ENCODE results near the gene CYP26B1. TPM values are rescaled to one million over a fixed set of nuclear protein-coding genes. Genes with fewer than 3 reads are reported as not detected.

The CYP26B1 gene
- total RNA-seq, 3 donors from 2014 or later: 0.16 TPM; not detected in 2

DNA sequence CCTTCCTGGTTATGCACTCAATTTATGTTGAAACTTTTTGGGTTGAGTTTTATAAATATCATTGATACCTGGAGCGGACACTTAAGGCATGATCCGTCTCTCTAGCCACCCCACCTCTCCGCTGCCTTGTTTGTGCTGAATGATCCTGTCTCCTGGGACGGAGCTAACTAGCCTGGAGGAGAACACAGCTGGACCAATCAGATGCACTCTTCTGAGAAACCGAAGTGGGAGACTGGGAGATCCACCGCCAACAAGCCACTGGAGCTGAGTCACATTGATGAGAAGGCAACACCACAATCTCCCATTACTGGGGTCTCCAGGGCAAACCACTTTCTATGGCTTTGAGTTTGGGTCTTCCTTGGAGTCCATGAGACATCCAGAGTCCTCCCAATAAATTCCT, 29.3 kb downstream of the CYP26B1 start:
- Mint-ChIP-seq H3K4me1 (ENCODE audit: low read depth) (no peaks in the 10 kb centered on the region), H3K27me3 (ENCODE audit: low read depth) (peaks cover 13% of the 10 kb centered on the region), H3K36me3 (ENCODE audit: insufficient read depth) (no peaks in the 10 kb centered on the region), H3K4me3 (no peak overlapping the region), H3K9me3 (peaks cover 11% of the 10 kb centered on the region)
- no peak for DNase-seq
- ATAC-seq: no peak

DNA sequence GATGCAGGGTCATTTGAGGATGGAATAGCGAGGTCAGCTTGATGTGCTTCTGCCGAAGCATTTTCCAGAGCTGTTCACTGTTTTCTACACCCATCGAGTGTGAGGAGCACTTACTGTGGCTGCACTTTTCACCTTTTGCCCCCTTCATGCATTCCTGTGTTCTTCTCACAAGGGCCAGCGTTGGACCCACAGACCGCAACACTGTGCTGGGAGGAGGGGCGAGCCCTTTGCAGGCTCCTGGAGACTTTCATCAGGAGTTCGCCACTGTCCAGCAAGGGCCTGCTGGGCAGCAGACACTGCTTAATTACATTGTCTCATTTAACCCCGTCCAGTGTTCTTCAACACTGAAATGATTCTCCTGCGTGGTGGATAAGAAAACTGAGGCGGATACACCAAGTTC, 29.9 kb downstream of the CYP26B1 start:
- peaks cover 11% of the 10 kb centered on the region for H3K9me3 Mint-ChIP-seq
- no peak for ATAC-seq
- no peaks in the 10 kb centered on the region for H3K36me3 Mint-ChIP-seq (ENCODE audit: insufficient read depth)
- peaks cover 13% of the 10 kb centered on the region for H3K27me3 Mint-ChIP-seq (ENCODE audit: low read depth)
- H3K4me3 Mint-ChIP-seq: no peak overlapping the region
- H3K4me1 Mint-ChIP-seq (ENCODE audit: low read depth): no peaks in the 10 kb centered on the region
- no peak for DNase-seq

DNA sequence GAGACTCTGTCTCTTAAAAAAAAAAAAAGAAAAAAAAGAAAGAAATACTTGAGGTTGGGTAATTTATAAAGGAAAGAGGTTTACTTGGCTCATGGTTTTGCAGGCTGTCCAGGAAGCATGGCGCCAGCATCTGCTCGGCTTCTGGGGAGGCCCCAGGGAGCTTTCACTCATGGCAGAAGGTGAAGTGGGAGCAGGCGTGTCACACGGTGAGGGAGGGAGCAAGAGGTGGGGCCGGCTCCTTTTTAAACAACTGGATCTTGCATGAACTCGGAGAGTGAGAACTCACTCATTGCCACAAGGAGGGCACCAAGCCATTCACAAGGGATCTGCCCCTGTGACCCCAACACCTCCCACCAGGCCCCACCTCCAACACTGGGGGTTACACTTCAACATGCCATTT, 30.6 kb downstream of the CYP26B1 start:
- Mint-ChIP-seq H3K9me3 (peaks cover 6% of the 10 kb centered on the region), H3K36me3 (ENCODE audit: insufficient read depth) (no peaks in the 10 kb centered on the region), H3K27me3 (ENCODE audit: low read depth) (peaks cover 13% of the 10 kb centered on the region), H3K4me1 (ENCODE audit: low read depth) (no peaks in the 10 kb centered on the region), H3K4me3 (no peak overlapping the region)
- DNase-seq: no peak
- no peak for ATAC-seq

DNA sequence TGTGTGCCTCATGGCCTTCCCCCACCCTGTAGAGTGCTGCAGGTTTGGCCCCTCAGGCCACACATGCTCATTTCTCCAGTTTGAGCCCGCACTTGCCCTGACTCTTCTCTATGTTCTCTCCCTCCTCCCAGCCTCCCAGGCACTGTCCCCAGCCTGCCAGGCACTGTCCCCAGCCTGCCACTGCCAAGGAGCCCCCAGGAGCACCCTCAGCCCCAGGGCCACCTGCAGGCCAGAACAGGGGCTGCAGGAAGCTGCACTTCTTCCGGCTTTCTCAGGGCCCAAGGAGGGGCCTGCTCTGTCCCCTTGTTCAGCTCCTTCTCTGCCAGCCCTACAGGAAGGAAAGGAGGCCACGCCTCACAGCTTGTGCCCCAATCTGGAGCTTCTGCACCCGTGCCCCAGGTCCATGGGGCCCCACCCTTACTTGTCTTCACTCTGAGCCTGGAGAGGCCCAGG, 31.6 kb downstream of the CYP26B1 start:
- Mint-ChIP-seq H3K4me3 (no peak overlapping the region), H3K4me1 (ENCODE audit: low read depth) (no peaks in the 10 kb centered on the region), H3K27me3 (ENCODE audit: low read depth) (peaks cover 6% of the 10 kb centered on the region), H3K36me3 (ENCODE audit: insufficient read depth) (no peaks in the 10 kb centered on the region), H3K9me3 (no peaks in the 10 kb centered on the region)
- ATAC-seq (peak in 1 of 2 donors; percentile 27), DNase-seq (no peak)

DNA sequence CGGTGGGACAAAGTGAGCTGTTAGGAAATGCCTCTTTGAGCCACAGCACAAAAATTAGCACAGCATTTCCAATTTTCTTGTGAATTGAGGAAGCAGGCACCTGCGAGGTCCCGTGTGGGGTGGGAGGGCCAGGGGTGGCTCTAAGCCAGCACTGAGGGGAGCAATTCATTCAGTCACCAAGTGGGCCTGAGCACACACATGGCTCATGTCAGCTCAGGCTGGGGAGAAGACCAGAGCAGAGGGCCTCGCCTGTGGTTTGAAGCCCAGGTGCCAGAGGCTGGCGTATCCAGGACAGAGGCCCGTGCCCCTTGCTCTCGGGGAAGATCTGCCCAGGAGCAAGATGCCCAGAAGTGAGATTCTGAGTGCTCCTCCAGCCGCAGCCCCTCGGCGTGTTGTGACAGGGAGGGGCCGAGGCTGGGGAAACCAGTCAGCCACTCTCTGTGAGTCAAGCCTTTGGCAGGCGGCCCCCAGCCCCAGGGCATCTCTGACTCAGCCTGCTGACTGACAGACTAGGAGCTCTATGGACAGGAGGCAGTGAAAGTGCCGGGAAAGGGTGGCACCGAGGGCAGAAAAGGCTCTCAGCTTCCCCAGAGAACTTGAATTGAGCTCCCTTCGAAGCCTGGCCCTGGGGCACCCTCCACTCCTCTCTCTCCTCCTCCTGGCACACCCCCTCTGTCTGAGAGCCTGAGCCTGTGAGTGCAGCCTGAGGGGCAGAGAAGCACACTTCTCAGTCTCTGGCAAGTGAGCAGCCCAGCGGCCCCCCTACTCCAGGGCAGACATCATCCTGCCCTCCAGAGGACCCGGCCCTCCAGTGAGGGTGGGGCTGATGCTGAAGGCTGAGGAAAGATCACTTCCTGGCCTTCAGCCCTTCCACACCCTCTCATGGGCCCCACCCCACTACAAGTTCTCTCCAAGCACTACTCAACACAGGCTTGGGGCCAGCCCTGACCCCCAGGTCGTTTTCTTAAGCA, 32.3 kb downstream of the CYP26B1 start:
- Mint-ChIP-seq H3K27me3 (ENCODE audit: low read depth) (peaks cover 6% of the 10 kb centered on the region), H3K4me1 (ENCODE audit: low read depth) (no peaks in the 10 kb centered on the region)

DNA sequence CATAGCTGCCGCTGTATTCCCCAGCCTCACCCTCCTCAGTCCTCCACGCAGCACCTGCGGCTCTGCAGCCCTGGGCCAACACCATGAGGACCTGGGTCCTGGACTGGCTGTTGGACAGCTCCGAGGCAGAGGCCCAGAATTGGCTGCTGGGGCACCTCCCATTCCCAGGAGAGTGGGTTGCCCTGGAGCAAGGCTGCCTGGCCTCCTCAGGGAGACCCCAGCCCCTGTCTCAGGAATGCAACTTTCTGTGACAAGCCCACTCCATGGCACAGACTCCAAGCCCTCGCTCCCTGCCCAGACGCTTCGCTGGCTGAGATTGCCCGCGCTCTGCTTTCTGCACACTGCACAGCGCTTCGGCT, 33.0 kb downstream of the CYP26B1 start:
- Mint-ChIP-seq H3K9me3 (no peaks in the 10 kb centered on the region), H3K4me1 (ENCODE audit: low read depth) (no peaks in the 10 kb centered on the region)

More for the DNA sequence above, 32.3 kb downstream of the CYP26B1 start:
- Mint-ChIP-seq H3K9me3 (no peaks in the 10 kb centered on the region), H3K36me3 (ENCODE audit: insufficient read depth) (no peaks in the 10 kb centered on the region), H3K4me3 (no peak overlapping the region)
- no peak for DNase-seq
- ATAC-seq: no peak

DNA sequence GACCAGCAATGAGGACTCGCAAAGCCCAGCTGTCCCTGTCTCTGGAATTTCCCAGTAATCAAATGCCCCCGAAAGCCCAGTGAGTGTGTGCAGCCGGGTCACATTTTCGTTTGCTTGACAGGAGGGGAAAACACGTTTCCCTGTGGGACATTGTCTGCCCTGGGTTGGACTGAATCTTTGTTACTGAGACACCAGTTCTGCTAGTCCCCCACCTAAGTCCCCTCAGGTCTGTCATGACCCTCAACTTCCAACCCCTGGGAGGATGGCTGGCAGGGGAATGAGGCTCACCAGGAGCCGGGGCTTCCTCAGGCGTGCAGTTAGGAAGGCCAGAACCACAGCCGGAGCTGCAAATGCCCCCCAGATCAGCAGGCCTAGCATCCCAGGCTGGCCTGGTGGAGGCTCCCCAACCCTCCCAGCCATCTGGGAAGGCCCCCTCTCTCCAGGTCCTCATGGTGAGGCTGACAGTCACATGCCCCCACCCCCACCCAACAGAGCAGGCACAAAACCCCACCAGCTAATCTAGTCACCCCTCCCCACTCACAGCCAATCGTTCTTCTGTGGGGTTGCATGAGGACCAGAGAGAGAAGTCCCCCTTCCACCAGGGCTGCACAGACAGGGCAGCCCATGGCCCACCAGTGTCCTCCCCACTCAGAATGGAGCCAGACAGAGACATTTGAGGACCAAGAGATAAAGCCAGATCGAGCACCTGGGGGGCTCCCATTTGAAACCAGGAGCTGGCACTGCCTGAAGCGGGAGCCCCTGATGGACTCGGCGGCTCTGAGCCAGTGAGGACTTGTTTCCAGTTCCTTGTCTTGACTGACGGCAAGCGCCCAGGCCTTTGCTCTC, 33.6 kb downstream of the CYP26B1 start:
- peaks cover 6% of the 10 kb centered on the region for H3K27me3 Mint-ChIP-seq (ENCODE audit: low read depth)

More for the DNA sequence above, 33.0 kb downstream of the CYP26B1 start:
- no peak overlapping the region for H3K4me3 Mint-ChIP-seq
- no peak for DNase-seq
- no peak for ATAC-seq
- H3K27me3 Mint-ChIP-seq (ENCODE audit: low read depth): peaks cover 6% of the 10 kb centered on the region
- no peaks in the 10 kb centered on the region for H3K36me3 Mint-ChIP-seq (ENCODE audit: insufficient read depth)

DNA sequence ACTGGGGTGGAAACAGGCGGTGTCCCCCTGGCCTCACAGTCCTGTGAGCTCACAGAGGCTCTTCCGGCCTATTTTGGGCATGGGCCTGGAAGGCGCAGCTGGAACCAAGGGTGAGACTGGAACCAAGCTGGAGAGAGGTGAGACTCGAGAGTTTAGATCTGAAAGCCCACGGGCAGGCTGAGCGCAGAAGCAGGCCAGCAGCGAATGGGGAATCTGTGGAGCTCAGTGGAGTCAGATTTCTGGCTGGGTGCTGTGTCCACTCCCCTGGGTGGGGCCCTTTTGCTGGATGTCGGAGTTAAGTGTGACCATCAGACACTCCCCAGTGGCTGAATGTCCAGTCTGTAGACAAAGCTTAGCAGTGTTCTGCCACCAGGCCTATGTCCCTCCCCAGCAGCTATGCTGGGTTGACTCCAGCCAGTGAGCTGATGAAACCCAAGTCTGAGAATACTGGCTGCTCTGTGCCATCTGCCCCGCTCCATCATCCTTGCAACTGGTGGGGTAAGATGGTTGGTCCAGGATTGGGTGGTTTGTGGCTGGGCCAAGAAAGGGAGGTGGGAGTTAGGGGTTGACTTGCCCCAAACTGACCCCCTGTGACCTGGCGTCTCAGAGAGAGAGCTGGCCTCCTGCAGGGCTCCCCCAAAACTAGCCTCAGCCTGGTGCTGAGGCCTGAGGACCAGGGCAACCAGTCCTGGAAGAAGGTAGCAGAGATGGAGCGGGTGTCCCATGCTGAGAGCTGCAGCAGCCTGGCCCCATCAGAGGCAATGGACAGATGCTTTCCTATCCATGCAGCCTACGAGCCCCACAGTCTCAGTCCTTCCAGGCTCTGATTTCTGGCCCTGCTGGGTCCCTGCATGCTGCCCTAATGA, 34.4 kb downstream of the CYP26B1 start:
- no peak for DNase-seq
- no peak overlapping the region for H3K4me3 Mint-ChIP-seq
- H3K36me3 Mint-ChIP-seq (ENCODE audit: insufficient read depth): no peaks in the 10 kb centered on the region
- peaks cover 5% of the 10 kb centered on the region for H3K27me3 Mint-ChIP-seq (ENCODE audit: low read depth)
- no peak for ATAC-seq
- H3K4me1 Mint-ChIP-seq (ENCODE audit: low read depth): no peaks in the 10 kb centered on the region
- no peaks in the 10 kb centered on the region for H3K9me3 Mint-ChIP-seq

More for the DNA sequence above, 33.6 kb downstream of the CYP26B1 start:
- no peaks in the 10 kb centered on the region for H3K36me3 Mint-ChIP-seq (ENCODE audit: insufficient read depth)
- no peak overlapping the region for H3K4me3 Mint-ChIP-seq
- peak in 1 of 2 donors; percentile 9 for ATAC-seq
- H3K9me3 Mint-ChIP-seq: no peaks in the 10 kb centered on the region
- H3K4me1 Mint-ChIP-seq (ENCODE audit: low read depth): no peaks in the 10 kb centered on the region
- DNase-seq: no peak

DNA sequence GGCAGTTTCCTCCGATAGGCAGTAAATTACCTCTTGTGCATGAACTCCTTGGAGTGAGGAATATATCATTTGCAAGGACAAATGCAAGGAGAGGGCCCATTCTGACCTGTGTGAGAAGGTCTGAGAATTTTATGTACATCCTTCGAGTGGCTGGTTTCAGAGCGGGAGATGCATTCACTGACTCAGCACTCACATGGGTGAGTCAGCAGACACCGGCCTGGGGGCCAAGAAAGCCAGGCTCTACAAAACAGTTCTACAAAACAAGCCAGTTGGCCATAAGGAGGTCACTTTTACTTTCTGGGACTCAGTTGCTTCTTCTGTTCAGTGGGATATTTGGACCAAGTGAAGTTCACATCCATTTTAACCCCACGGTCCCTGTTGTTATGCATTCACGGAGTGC, 35.3 kb downstream of the CYP26B1 start:
- no peak for DNase-seq
- Mint-ChIP-seq H3K4me1 (ENCODE audit: low read depth) (no peaks in the 10 kb centered on the region), H3K9me3 (no peaks in the 10 kb centered on the region), H3K27me3 (ENCODE audit: low read depth) (peaks cover 5% of the 10 kb centered on the region), H3K4me3 (no peak overlapping the region), H3K36me3 (ENCODE audit: insufficient read depth) (no peaks in the 10 kb centered on the region)
- ATAC-seq: no peak

DNA sequence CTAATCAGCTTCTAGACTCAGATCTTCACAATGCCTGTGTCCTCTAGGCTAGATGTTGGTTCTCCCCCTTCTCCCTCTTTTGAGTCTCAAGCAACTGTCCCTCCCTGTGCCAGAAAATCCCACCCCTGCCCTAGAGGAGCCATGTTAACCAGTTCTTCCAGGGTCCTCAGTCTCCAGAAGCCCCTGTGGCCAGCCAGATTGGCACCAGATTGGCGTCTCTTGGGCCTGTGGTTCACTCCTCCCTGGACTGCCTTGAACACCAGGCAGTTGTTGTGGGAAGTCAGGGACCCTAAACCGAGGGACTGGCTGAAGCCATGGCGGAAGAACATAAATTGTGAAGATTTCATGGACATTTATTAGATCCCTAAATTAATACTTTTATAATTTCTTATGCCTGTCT, 36.6 kb downstream of the CYP26B1 start:
- Mint-ChIP-seq H3K27me3 (ENCODE audit: low read depth) (peaks cover 3% of the 10 kb centered on the region), H3K36me3 (ENCODE audit: insufficient read depth) (no peaks in the 10 kb centered on the region), H3K4me3 (no peak overlapping the region), H3K9me3 (no peaks in the 10 kb centered on the region), H3K4me1 (ENCODE audit: low read depth) (no peaks in the 10 kb centered on the region)
- DNase-seq: no peak
- ATAC-seq: no peak

DNA sequence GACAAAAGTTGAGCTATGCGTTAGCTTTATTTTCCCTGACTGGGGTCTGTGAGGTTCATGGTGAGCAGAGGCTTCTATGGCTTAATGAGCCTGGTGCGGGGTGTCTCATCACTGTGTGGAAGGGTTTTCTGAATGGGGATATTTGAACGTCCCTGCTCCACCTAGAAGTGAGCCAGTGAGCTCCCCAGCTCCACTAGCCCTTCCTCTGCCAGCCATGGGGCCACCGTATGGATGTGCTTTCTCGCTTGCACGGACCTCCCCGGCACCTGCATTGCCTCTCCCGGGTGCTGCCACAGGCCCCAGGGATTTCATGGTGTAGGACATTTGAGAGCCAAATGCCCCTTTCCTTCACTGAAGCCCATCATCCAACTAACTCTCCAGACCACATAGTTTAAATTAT, 37.8 kb downstream of the CYP26B1 start:
- no peak for ATAC-seq
- H3K4me3 Mint-ChIP-seq: no peak overlapping the region
- H3K4me1 Mint-ChIP-seq (ENCODE audit: low read depth): no peaks in the 10 kb centered on the region
- no peaks in the 10 kb centered on the region for H3K9me3 Mint-ChIP-seq
- H3K36me3 Mint-ChIP-seq (ENCODE audit: insufficient read depth): no peaks in the 10 kb centered on the region
- H3K27me3 Mint-ChIP-seq (ENCODE audit: low read depth): peaks cover 3% of the 10 kb centered on the region
- DNase-seq: no peak

DNA sequence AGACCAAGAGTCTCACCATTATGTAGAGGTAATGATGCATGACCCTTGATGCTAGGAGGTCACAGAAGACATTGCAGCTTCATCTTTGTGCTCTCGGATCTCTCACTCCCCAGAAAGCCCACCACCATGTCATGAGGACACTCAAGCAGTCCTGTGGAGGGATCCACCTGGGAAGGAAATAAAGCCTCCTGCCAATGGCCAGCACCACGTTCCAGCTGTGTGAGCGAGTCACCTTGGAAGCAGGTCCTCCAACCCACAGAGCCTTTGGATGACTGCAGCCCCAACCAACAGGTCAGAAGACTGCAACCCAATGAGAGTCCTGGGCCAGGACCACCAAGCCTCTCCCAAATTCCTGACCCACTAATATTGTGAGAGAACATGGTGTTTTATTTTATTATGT, 38.4 kb downstream of the CYP26B1 start:
- H3K4me3 Mint-ChIP-seq: no peak overlapping the region
- H3K27me3 Mint-ChIP-seq (ENCODE audit: low read depth): peaks cover 3% of the 10 kb centered on the region
- H3K4me1 Mint-ChIP-seq (ENCODE audit: low read depth): no peaks in the 10 kb centered on the region
- H3K9me3 Mint-ChIP-seq: no peaks in the 10 kb centered on the region
- DNase-seq: no peak
- ATAC-seq: no peak
- no peaks in the 10 kb centered on the region for H3K36me3 Mint-ChIP-seq (ENCODE audit: insufficient read depth)

DNA sequence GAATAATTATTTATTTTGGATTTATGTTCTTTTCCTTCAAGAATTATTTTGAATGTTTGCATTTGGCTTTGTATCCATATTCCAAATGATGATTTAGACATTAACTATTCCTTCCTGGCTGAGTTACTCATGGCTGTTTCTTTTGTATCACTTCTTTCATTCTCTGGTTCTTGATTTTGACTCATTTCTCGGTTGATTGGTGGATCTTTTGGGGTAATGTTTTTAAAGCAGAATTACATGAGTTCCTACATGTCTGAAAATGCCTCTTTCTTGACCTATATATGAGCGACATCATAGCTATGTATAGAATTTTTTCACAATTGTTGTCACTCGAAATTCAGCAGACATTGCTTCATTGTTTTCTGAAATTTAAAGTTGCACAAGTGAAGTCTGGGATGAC, 39.5 kb downstream of the CYP26B1 start:
- no peak overlapping the region for H3K4me3 Mint-ChIP-seq
- no peaks in the 10 kb centered on the region for H3K9me3 Mint-ChIP-seq
- no peaks in the 10 kb centered on the region for H3K36me3 Mint-ChIP-seq (ENCODE audit: insufficient read depth)
- no peak for DNase-seq
- no peak for ATAC-seq
- H3K4me1 Mint-ChIP-seq (ENCODE audit: low read depth): no peaks in the 10 kb centered on the region
- peaks cover 3% of the 10 kb centered on the region for H3K27me3 Mint-ChIP-seq (ENCODE audit: low read depth)

DNA sequence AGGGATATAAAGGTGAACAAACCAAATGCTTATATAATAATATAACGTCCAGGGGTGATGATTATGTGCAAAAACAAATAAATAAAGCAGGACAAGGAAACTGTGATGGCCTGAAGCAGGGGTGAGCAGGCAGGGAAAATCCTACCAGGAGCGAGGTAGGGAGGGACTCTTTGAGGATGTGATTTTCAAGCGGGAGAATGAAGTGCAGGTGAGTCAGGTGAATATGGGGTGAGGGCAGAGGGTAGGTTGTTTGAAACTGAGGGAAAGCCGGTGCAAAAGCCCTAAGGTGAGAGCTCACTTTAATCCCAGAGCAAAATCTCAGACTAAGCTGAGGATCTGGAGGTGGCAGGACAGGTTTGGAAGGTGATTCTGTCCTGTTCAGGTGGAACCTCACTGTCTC, 40.7 kb downstream of the CYP26B1 start:
- no peak for ATAC-seq
- Mint-ChIP-seq H3K36me3 (ENCODE audit: insufficient read depth) (no peaks in the 10 kb centered on the region), H3K4me3 (no peak overlapping the region), H3K9me3 (no peaks in the 10 kb centered on the region), H3K4me1 (ENCODE audit: low read depth) (no peaks in the 10 kb centered on the region), H3K27me3 (ENCODE audit: low read depth) (peaks cover 3% of the 10 kb centered on the region)
- no peak for DNase-seq
